HG03571 (cell line): ENCODE measurements around the gene SPRING1.
"Not testable (repeated sequence)": the region's sequence is repeated elsewhere in the genome, so short reads cannot be mapped to it uniquely, and the experiment has no call there.

Experiments
- ATAC-seq: cut with Tn5 transposase; IDR thresholded peaks from one replicate; pipeline ENCODE4 v1.9.1; 2021; ENCODE audit not compliant: unreplicated experiment

SPRING1 gene, protein sequence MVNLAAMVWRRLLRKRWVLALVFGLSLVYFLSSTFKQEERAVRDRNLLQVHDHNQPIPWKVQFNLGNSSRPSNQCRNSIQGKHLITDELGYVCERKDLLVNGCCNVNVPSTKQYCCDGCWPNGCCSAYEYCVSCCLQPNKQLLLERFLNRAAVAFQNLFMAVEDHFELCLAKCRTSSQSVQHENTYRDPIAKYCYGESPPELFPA

DNA sequence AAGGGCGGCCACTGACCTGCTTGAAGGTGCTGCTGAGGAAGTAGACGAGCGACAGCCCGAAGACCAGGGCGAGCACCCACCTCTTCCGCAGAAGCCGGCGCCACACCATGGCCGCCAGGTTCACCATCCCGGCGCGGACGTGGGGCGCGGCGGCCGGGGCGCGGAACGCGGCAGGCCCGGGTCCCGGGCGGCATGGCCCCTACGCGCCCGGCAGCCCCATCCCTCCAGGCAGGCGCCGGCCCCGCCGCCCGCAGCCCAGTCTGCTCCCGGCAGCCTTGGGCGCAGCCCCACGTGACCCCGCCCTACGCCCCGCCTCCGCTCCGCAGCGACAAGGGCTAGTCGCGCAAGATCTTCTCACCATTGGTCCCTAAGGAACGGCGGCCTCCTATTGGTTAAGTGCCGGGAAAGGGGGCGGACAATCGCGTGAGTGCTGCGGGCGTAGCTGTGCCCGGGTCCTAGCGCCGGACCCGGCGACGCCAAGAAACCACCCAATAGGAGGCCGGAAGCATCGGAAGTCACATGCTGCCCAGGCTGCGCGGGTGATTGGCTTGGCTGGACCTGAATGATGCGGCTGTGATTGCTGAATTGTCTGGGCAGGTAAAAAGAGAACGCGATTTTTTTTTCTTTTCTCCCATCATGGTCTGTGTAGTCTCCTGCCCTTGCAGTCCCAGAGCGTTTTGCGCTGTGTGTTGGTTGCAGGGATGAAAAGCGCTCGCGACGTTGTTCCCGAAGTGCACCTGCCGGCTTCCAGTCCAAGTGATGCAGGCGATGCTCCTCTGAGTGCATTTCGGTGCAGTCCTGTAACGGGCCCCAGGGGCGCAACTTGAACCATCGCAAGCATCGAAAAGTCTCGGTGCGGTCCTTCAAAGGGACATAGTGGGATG lies at the start of gene SPRING1, which contains the start of gene RNFT2:
SPRING1 (minus strand) TSS at position 296 of the 884 bp plus-strand sequence; CDS start at position 127, 169 bp downstream.
RNFT2 (plus strand) TSS at position 542 of the 884 bp plus-strand sequence. CDS start 2,183 bp downstream, outside the sequence.
- ATAC-seq: peak; percentile 98

DNA sequence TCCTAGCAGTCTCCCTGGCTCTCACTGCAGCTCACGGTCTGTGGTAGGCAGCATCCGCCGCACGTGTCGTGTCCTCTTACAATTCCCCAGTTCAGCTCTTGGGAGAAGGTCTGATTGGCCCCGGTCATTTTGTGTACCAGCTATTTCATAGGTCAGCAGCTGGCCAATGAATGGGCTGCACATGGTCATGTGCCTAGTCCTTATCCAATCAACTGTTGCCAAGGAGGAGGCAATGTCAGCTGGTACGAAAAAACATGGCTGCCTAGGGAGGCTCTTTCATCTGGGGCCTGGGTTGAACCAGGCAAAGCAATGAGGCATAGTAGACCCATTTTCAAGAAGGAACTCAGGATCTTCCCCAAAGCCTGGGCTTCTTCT lies 46.4 kb upstream of the SPRING1 start:
- no peak for ATAC-seq

DNA sequence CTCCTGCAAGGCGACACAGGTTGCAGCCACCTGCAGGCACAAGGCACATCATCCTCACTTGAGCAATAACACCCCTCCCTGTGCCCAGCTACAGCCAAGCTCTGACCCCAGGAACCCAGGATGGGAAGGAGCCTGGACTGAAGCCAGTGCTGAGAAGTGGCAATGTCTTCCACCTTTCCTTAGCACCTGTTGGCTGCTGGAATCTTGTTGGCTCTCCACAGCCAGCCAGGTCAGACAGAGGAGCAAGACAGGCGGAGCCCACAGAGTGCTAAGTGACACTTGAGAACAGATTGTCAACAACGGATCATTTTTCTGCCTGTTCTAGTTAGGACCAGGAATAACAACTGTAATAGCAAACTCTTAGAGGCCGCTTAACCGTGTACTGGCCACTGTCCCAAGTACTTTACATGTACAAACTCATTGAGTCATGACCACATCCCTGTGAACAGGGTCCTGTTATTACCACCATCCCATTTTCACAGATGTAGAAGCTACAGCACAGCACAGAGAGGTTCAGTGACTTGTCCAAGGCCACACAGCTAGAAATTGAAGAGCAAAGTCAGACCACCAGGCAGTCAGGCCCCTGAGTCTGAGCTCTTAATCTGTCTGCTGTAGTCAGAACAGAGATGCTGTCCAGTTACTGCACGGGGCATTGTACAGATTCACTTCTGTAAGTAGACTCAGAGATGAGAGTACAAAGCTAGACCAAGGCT lies 45.8 kb upstream of the SPRING1 start:
- no peak for ATAC-seq

DNA sequence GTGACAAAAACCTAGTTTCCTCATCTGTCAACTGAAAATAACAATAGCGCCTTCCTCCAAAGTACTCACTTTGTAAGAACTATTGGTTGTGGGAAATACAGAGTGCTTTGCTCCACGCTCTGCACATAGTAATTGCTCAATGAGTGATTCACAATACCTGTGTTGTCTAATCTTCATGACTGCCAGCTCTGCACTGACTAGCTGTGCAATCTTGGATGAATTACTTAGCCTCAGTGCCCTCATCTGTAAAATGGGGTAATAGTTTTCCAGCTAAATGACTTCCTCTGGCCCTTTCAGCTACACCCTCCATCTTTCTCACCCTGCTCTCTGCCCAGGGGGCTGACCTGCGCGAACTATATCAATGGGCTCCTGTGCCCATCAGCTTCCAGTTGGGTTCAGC lies 43.1 kb upstream of the SPRING1 start:
- ATAC-seq: no peak

DNA sequence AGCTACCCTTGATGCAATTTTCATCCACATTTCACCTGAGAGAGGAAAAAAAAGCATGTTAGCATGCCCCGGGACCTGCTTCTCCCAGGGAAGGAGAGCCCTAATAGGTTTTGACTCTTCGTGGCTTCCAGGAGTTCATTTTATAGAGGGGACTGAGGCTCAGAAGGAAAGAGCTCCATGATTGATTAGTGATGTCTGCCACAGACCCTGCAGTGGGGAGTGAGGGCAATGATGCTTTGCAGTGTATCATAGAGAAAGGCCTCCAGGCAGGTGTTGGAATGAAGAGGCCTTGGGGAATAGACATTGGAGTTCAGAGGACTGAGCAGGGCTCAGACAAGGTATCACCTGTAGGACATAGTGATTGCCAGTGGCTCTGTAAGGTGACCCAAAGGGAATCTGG lies 41.7 kb upstream of the SPRING1 start:
- no peak for ATAC-seq

DNA sequence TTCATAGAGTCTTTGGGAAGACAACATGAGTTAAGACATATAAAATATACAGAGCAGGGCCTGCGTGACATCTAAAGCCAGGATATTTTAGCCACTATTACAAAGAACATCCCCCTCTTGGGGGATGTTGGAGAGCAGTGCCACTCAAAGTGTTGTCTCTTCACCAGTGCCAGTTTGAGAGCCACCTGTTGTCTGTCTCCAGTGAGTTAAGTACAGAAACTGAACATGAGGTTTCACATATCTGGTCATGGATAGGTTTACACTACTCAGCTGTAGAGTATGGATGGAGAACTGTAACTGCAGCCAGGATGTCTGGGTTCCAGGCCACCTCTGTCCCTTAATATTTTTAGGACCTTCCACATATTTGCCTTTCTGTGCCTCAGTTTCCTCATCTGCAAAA lies 39.4 kb upstream of the SPRING1 start:
- no peak for ATAC-seq

DNA sequence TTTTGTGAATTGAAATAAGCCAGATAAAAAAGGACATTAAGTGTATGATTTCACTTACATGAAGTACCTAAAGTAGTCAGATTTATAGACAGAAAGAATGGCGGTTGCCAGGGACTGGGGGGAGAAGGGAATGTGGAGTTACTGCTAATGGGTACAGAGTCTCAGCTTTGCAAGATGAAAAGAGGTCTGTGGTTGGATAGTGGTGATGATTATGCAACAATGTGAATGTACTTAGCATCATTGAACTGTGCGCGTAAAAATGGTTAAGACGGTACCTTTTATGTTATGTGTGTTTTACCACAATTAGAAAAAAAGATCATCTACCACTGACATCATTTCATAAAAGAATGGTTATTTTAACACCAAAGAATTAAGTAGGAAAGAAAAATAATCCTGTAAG lies 36.2 kb upstream of the SPRING1 start:
- ATAC-seq: no peak

DNA sequence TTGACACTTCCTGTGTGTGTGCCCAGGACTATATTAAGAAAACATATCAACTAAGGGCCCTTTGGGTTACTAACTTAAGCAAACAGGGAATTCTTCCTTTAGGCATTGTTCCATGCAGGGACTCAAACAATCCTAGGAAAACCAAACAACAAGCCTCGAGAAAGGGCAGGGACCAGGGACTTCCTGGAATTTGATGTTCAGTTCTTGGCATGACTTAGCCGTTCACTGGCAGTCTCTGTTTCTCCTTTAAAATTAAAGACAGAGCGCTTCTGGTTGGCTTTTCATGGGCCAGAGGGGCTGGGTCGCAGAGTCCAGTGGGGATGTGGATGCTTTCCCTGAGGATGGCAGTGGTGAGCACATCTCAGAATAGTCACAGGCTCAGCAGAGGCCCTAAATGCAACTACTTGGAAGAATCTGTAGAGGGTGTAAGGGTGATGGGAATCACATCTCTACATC lies 35.4 kb upstream of the SPRING1 start:
- ATAC-seq: no peak

DNA sequence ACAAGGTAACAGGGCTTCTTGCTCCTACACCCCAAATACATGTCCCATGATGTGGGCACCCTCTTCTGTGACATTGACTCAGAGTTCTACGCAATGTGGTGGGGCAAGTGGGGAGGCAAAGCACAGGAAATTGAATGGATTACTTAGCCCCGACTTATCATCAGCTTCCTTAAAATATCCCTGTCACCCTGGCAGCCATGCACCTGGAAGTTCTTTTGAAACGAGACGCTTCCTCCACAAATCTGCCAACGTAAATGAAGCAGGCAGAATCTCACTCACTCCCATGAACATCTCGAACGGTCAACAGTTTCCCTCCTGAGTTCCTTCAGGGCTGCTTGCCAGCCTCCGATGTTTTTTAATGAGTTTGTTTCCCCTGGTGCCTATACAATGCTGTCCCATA lies 33.8 kb upstream of the SPRING1 start:
- ATAC-seq: no peak

DNA sequence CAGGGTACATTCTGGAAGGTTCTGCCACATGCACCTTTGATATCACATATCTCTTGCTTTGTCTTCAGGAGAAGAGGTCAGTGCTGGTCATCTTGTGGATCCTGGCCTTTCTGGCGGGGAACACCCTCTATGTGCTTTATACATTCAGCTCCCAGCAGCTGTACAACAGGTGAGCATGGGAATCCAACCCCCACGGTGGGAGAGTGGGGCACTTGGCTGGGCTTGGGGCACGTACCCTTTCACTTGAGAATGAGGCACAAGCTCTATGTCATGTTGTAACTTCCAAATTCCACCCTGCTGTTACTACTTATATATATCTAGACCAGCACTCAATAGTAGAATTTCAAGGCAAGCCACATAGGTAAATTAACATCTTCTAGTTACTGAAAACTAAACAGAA lies 28.9 kb upstream of the SPRING1 start:
- no peak for ATAC-seq

DNA sequence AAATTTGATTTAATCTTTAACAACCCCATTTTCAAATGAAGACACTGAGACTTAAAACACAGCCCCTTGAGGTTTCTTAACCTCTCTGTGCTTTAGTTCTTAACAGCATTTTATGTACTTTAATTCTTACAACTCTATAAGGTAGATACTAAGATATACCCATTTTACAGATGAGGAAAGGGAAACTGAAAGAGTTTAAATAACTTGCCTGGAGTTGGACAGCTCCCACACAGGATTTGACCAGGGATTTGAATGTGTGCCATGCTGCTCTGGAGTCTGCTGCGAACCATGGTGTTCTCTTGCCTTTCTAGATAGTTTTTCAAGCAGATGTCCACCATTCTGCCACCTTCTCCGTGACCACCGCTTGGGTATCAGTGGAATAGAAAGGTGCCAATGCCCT lies 28.4 kb upstream of the SPRING1 start:
- ATAC-seq: no peak

DNA sequence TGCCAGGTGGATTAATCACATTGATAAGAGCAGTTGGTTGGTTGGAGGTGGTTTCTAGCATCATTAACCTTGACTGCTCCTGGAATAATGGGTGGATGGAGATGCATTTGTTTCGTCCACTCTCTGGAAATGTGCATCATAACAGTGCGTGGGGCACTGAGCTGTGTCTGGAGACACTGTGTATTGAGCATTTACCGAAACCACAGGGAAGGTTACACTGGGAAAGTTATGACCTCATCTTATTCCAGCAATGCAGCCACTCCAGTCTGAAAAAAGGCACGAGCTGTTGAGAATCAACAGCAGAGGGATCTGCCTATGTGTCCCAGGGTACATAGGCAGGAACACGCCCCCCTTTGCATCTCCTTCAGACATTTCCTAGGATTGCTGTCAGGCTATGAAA lies 27.4 kb upstream of the SPRING1 start:
- ATAC-seq: no peak

DNA sequence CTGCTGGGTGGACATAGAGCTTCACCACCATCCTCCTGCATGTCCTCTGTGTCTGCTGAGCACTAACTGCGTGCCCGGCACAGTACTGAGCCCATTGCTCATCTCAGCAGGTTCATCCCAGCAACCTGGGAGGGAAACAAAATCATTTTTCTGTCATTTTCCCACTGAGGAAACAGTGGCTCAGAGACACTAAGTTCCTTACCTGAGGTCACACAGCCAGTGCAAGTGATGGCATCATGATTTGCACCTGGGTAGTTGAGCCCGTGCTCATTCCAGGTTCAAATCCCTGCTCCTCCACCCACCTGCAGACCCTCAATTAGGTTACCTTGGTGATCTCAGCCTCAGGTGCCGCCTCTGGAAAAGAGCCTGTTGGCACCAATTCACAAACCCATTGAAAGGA lies 23.6 kb upstream of the SPRING1 start:
- no peak for ATAC-seq

DNA sequence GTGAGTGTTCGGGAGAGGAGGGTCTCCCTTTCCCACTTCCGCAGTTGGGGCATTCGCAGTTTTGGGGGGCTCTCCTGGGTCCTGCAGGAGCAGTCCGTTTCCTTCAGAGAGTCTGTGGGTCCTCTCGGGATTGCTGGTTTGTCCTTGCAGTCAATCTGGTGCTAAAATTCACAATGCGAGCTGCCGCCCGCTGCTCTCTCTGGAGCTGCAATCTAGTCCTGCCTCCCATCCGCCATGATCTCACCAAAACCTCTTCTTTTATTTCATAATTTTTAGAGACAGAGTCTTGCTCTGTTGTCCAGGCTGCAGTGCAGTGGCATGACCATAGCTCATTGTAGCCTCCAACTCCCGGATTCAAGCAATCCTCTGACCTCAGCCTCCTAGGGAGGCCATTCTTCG lies 22.8 kb upstream of the SPRING1 start:
- ATAC-seq: no peak

DNA sequence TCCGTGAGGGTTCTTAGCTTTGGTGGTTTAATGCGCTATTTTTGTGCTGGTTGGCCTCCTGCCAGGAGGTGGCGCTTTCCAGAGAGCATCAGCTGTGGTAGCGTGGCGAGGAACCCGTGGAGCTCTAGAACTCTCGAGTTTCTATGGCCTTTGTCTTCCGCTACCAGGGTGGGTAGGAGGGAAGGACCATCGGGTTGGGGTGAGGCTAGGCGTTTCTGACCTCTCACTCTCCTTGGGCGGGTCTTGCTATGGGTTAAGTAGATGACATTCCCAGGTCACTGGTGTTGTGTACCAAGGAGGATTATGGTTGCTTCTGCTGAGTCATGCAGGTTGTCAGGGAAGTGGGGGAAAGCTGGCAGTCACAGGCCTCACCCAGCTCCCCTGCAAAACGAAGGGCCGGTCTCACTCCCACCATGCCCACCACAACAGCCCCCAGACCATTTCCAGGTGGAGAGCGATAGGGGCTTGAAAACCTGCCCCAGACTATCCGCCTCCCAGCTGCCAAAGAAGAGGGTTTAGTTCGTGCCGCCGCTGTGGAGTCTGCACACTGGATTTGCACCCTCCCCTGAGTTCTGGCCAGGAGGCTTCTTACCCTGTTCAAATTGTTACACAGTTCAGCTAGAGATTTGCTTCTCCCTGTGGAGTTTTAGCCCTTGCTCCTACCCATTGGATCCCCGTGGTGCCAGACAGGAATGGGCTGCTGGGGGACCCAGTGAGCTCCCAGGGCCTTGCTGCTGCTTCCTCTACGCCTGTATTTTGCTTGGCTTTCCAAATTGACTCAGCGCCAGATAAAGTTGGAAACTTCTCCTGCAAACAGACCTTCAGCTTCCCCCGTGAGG lies 22.1 kb upstream of the SPRING1 start:
- no peak for ATAC-seq

DNA sequence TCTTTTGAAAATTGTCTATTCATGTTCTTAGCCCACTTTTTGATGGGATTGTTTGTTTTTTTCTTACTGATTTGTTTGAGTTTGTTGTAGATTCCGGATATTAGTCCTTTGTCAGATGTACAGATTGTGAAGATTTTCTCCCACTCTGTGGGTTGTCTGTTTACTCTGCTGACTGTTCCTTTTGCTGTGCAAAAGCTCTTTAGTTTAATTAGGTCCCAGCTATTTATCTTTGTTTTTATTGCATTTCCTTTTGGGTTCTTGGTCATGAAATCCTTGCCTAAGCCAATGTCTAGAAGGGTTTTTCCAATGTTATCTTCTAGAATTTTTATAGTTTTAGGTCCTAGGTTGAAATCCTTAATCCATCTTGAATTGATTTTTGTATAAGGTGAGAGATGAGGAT lies 16.9 kb upstream of the SPRING1 start:
- ATAC-seq: not testable (repeated sequence)

DNA sequence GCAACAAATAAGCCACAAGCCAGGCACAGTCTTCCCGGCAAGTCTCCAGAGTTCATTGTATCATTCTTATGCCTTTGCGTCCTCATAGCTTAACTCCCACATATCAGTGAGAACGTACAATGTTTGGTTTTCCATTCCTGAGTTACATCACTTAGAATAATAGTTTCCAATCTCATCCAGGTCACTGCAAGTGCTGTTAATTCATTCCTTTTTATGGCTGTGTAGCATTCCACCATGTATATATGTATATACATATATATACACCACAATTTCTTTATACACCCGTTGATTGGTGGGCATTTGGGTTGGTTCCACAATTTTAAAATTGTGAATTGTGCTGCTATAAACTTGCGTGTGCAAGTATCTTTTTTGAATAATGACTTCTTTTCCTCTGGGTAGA lies 16.2 kb upstream of the SPRING1 start:
- not testable (repeated sequence) for ATAC-seq

DNA sequence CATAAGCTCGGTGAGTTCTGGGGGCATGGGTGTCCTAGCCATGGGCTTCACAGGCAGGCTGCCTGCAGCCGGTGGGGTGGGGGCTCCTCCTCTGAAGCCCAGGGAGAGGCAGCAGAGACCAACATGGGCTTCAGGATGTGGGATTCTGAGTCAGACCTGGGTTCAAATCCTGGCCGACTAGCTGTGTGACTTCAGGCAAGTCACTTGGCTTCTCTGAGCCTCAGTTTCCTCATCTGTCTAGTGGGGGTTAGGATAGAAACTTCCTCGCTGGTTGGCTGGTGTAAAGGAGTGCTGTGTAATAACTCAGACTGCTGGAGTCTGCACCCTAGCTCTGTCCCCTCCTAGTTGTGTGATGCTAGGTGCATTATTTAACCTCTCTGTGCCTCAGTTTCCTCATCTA lies 12.4 kb upstream of the SPRING1 start:
- ATAC-seq: no peak

DNA sequence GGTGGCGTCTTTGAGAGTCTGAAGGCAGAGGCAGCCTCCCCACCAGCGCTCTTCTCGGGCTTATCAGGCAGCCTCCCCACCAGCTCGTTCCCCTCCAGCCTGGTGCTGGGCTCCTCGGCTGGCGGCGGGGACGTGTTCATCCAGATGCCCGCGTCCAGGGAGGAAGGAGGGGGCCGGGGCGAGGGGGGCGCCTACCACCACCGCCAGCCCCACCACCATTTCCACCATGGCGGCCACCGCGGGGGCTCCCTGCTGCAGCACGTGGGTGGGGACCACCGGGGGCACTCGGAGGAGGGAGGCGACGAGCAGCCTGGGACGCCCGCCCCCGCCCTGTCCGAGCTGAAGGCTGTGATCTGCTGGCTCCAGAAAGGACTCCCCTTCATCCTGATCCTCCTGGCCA lies 12.0 kb upstream of the SPRING1 start:
- ATAC-seq: no peak

DNA sequence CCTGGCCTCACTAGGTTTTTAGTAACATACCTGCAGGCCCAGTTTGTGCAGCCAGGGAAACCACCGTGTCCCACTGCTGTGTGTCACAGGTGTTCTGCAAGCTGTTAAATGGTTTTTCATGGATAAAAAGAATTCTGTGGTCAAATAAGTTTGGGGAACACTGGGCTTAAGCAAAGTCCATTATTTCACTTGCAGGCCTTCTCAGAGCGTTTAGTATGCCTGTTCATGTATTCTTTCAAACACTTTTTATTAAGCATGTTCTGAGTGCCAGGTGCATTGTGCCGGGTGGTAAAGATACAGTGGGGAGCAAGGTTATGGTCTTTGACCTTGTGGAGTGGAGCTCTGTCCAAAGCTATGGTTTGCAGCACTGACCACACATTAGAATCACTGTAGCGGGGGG lies 7.7 kb upstream of the SPRING1 start:
- no peak for ATAC-seq

DNA sequence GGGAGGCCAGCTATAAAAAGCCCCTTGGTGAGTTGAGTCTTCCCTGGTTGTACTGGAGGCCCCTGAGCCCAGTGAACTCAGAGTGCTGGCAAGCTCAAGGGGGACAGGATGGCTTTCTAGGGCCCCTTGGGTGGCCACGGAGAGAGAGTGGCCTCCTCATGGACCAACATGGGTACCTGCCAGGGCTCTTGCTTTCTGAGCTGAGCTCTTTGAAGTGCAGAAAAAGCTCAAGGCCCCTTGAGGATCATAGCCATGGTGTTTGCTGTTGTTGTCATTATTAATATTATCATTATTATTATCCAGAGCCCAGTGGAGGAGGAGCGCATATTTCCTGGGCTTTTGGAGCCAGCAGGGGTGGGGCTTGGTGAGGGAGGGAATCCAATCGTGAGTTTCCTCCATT lies 6.9 kb upstream of the SPRING1 start:
- no peak for ATAC-seq
